GM18526 (cell line): Measurements from ENCODE around the gene NEAT1.

ENCODE experiments used
- POLR2A ChIP-seq: IDR thresholded peaks from 3 replicates; pipeline ENCODE4 v1.6.1; 2011; ENCODE audit not compliant: insufficient read length; ENCODE audit errors: extremely low read depth

Gene NEAT1

GRCh38 chr11:65489706-65490320 is 67.2 kb downstream of the NEAT1 start:
- no peak for TF ChIP-seq POLR2A

GRCh38 chr11:65491163-65491465 is 68.5 kb downstream of the NEAT1 start:
- no peak for TF ChIP-seq POLR2A

GRCh38 chr11:65491614-65492386 is 69.2 kb downstream of the NEAT1 start:
- TF ChIP-seq POLR2A: peak; percentile 20

GRCh38 chr11:65492387-65492636 is 69.7 kb downstream of the NEAT1 start:
- TF ChIP-seq POLR2A: no peak

GRCh38 chr11:65492637-65493366 is 70.2 kb downstream of the NEAT1 start:
- peak; percentile 41 for TF ChIP-seq POLR2A

GRCh38 chr11:65493367-65494176 is 71.0 kb downstream of the NEAT1 start:
- TF ChIP-seq POLR2A: no peak
